SHP77 (cell line): ENCODE results near the gene VTN.

ENCODE experiments used
- DNase-seq, 2 experiments: peaks; one replicate each; lab custom pipeline; 2025; lab: John Stamatoyannopoulos, UW

Gene VTN

GRCh38 chr17:28395968-28396367 is 25.9 kb upstream of the VTN start:
- DNase-seq, result no peak

- no peak for DNase-seq
These were observed 25.3 kb upstream of the VTN start for GRCh38 chr17:28395426-28395825.

- DNase-seq, result no peak
These were observed 24.4 kb upstream of the VTN start for GRCh38 chr17:28394337-28395116.

GRCh38 chr17:28392491-28392890 is 22.4 kb upstream of the VTN start:
- no peak for DNase-seq

- DNase-seq, result no peak
These were observed 21.3 kb upstream of the VTN start for GRCh38 chr17:28391401-28391800.

- DNase-seq, result no peak
These were observed 20.9 kb upstream of the VTN start for GRCh38 chr17:28390984-28391383.

GRCh38 chr17:28390563-28390962 is 20.5 kb upstream of the VTN start:
- no peak for DNase-seq

- DNase-seq, result no peak
These were observed 20.0 kb upstream of the VTN start for GRCh38 chr17:28390141-28390540.

- DNase-seq, result no peak
These were observed 18.0 kb upstream of the VTN start for GRCh38 chr17:28388106-28388505.

GRCh38 chr17:28386391-28386790 is 16.3 kb upstream of the VTN start:
- DNase-seq, result no peak

- DNase-seq, result no peak
These were observed 15.3 kb upstream of the VTN start for GRCh38 chr17:28385406-28385805.

- DNase-seq, result no peak
These were observed 14.9 kb upstream of the VTN start for GRCh38 chr17:28385037-28385400.

GRCh38 chr17:28384281-28385036 is 14.4 kb upstream of the VTN start:
- no peak for DNase-seq

GRCh38 chr17:28381141-28381825 is 11.2 kb upstream of the VTN start:
- no peak for DNase-seq

- DNase-seq, result no peak
These were observed 10.0 kb upstream of the VTN start for GRCh38 chr17:28379814-28380801.

GRCh38 chr17:28372945-28373274 is 2.8 kb upstream of the VTN start:
- peak in 1 of 2 experiments; percentile 3 for DNase-seq

GRCh38 chr17:28372203-28372944 is 2.3 kb upstream of the VTN start:
- DNase-seq, result peak; percentile 15 to 24

- DNase-seq, result peak; percentile 93
These were observed 1.4 kb upstream of the VTN start, which contains the start of gene SARM1 for GRCh38 chr17:28371245-28372202. SARM1 (plus strand) TSS chr17:28371694; CDS start chr17:28372033, 339 bp downstream.

- no peak for DNase-seq
These were observed 617 bp upstream of the VTN start for GRCh38 chr17:28370744-28371103.

GRCh38 chr17:28369684-28370034 is 448 bp downstream of the VTN start:
- no peak for DNase-seq
